Kidney glomerular epithelial cell (primary cell): ENCODE measurements around the gene RNASEL.
"Not testable (repeated sequence)": the region's sequence is repeated elsewhere in the genome, so short reads cannot be mapped to it uniquely, and the experiment has no call there.

ENCODE experiments used
- DNase-seq: peaks from one replicate; lab custom pipeline; 2025; lab: John Stamatoyannopoulos, UW

The RNASEL gene

DNA sequence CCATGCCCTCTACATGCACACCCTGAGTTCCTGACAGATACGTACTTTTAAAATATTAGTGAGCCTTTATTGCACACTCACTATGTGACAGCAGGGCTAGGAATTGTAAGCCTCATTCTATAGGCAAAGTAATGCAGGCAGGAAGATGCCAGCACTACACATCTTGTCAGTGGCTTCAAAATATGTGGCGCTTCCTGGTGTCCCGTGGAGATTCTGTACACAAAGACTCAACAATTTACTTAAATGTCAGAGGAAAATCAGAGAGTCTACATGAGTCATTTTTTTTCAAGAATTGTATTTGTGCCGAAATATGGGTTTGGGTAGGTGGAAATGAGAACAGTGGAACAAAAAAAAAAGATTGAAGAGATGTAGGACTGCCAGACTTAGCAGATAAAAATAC, 27.6 kb downstream of the RNASEL start:
- no peak for DNase-seq

DNA sequence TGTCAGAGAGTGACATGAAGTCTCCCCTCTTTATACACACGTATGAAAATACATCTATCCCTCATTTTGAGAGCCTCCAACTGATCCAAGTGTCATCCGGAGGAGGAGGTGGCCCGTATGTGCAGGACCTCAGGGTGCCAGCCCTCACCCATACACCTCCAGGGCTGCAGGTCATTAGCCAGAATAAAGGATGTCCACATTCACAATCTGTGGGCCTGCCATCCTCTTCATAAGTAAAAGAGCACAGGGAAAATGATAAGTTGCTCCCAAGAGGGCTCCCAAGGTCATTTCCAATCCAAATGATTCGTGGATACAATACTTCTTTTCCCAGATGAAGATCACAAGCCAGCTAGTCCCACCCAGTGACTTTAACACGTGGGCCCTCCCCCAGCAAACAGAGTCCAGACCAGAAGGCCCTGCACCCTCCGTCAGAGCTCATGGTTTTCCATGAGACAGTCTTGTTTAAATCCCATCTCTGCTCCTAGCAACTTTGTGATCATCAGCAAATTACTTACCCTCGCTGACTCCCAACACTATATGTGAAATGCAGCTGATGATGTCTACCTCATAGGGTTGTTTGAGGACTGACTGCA, 28.6 kb downstream of the RNASEL start:
- DNase-seq: no peak

DNA sequence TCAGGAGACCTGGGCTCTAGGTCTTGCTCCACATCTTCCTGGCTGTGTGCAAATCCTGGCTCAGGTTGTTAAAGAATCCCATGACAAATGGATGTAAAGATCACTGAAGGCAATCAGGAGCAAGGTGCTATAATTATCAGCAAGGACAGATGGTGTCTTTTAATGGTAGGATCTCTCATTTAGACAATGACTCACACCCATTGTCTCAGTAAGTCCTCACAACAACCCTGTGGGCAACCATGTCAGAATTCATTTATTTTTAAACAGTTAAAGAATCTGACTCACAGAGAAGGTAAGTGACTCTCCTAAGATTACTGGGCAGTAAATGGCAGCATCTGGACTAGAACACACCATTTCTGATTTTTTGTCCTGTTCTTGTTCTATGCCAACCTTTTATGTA, 32.8 kb downstream of the RNASEL start:
- DNase-seq: no peak

DNA sequence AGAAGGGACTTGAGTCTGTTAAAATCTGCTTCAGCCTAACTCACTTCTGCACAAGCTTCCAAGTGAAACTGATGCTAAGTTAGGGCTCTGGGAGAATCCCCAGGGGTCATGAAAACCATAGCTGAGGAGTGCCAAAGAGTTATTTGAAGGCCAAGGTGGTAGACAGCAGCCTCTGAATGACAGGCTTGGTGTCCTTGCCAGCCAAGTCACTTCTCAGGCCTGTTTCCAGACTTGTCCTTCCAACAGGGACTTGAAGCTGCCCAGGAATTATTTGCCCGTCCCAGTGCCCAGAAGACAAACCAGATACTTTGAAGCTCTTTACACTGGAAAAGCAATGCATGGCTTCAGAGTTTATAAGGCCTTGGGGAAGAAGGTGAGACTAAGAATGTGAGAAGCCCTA, 33.6 kb downstream of the RNASEL start:
- no peak for DNase-seq

DNA sequence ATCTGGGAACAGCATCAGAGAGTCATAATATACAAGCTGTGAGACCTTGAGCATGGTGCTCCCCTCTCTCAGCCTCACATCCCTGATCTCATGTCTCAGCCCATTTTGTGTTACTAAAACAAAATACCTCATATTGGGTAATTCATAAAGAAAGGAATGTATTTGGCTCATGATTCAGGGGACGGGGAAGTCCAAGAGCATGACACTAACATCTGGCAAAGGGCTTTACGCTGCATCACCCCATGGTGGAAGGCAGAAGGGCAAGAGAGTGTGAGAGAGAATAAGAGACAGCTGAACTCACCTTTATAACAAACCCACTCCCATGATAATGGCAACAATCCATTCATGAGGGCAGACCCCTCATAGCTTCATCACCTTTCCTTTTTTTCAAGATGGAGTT, 36.5 kb downstream of the RNASEL start:
- no peak for DNase-seq

DNA sequence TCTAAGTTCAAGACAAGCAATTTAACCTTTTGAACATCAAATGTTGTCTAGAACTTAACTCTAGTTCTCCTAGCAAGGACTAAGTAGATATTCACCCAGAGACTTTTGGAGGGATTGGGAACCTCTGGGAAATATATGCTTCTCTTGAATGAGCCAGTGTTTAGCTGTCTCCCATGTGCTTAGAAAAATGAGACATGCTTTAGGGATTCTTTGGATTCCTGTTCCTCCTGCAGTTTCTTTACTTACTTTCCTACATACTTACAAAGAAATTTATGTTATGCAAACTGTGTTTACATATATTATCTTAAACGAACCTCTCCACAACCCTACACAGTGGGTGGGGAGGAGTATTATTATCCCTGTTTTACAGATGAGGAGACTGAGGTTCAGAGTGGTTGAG, 39.2 kb downstream of the RNASEL start:
- DNase-seq: no peak

DNA sequence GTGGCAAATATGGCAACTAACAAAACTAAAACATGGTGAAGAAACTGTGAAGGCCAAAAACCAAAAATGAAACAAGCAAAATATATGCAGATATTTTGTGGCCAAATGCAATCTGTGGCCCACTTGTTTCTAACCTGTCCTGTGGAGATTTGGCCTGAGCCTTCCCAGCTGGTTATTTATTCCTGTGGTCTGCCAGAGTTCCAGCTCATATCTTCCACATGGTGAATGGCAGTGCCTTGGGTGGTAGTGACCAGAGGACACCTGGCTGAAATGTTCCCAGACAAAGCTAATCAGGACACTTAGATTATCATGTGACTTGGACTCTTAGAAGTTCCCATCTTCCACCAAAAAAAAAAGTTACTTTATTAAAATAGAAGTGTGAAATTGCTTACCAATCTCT, 39.7 kb downstream of the RNASEL start:
- DNase-seq: no peak

DNA sequence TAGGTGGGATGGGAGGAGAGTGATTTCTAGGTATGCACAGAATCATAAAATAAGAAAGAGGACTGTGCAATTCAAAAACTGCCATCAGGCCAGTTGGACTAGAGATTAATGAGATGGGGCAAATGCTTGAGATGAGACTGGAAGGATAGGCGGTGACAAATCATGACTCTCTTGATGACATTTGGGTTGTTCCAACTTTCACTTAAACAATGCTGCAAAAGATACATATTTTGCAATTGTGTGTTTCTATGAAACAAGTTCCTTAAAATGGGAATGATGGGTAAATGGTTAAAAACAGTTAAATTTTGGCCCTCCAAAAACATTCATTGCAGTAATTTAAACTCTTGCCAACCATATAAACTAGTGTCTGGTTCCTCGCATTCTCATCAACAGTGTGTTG, 55.2 kb downstream of the RNASEL start:
- DNase-seq: no peak

DNA sequence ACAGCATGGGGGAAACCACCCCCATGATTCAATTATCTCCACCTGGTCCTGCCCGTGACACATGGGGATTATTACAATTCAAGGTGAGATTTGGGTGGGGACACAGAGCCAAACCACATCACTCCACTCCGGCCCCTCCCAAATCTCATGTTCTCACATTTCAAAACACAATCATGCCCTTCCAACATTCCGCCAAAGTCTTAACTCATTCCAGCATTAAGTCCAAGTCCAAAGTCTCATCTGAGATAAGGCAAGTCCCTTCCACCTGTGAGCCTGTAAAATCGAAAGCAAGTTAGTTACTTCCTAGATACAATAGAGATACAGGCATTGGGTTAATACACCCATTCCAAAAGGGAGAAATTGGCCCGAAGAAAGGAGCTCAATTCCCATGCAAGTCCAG, 60.9 kb downstream of the RNASEL start:
- DNase-seq: not testable (repeated sequence)

DNA sequence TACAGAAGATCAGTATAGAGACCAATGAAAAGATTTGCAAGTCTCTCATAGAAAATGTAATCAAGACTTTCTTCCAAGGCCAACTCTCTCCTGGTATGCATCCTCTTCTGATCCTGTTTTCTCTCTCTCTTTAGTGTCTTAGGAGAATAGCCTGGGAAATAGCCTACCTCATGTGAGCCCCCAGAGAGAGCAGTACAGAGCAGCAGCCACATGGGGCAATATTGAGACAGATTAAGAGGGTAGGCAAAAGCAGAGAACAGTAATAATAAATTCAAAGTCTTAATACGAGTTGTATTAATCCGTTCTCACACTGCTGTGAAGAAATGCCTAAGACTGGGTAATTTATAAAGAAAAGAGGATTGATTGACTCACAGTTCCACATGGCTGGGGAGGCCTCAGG, 61.4 kb downstream of the RNASEL start:
- no peak for DNase-seq

DNA sequence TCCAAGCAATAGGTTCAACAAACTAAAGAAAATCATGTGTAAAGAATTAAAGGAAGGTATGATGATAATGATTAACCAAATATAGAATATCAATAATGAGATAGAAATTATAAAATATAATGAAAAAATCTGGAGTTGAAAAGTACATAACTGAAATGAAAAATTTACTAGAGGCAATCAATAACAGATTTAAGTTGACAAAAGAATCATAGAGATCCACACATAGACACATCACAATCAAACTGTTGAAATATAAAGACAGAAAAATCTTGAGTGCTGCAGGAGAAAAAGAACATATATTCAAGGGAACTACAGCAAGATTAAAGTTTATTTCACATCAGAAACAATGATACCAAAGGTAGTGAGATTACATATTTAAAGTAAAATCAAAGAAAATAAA, 63.7 kb downstream of the RNASEL start:
- no peak for DNase-seq
